WTC11 (cell line): ENCODE data around the gene STH. TPM values are rescaled to one million over a fixed set of nuclear protein-coding genes. Genes with fewer than 3 reads are reported as not detected.

ENCODE experiments used
- ATAC-seq: fragments of 200-7000 bp; cut with Tn5 transposase; 2 replicates; pipeline ENCODE4 v1.10.0; 2021; ENCODE audit warnings: mild to moderate bottlenecking, moderate library complexity
- CTCF ChIA-PET: fragments of 300-600 bp; sonication (Branson Sonifier 250); formaldehyde crosslinking; loops from one replicate; lab custom pipeline; 2021; ENCODE audit warnings: antibody characterized with exemption; lab: Charles Lee
- POLR2A ChIA-PET: fragments of 350-600 bp; sonication (Branson Sonifier 250); formaldehyde crosslinking; loops from one replicate; lab custom pipeline; 2021; ENCODE audit warnings: antibody characterized with exemption; lab: Charles Lee
- DNase-seq: peaks from one replicate; pipeline ENCODE4 v3.0.0; 2021; ENCODE audit warnings: low spot score
- H3K27ac Mint-ChIP-seq: 2 replicates; pipeline ENCODE4 v1.8.0; 2021; ENCODE audit warnings: mixed read lengths
- H3K27me3 Mint-ChIP-seq: 2 replicates; pipeline ENCODE4 v1.8.0; 2021; ENCODE audit warnings: low read depth, mild to moderate bottlenecking, moderate library complexity, mixed read lengths
- H3K36me3 Mint-ChIP-seq: 2 replicates; pipeline ENCODE4 v1.8.0; 2021; ENCODE audit warnings: mixed read lengths
- H3K4me1 Mint-ChIP-seq: 2 replicates; pipeline ENCODE4 v1.8.0; 2022; ENCODE audit warnings: mixed read lengths
- H3K4me3 Mint-ChIP-seq: 2 replicates; pipeline ENCODE4 v1.8.0; 2021; ENCODE audit warnings: mild to moderate bottlenecking, moderate library complexity, mixed read lengths
- H3K9me3 Mint-ChIP-seq: 2 replicates; pipeline ENCODE4 v1.8.0; 2021; ENCODE audit warnings: mixed read lengths
- AFF4 ChIP-seq: sonication (generic); formaldehyde crosslinking; IDR thresholded peaks from 2 replicates; pipeline ENCODE4 v1.8.1; 2023; ENCODE audit warnings: mild to moderate bottlenecking, missing genetic modification reagents, borderline replicate concordance
- ATF1 ChIP-seq: sonication (generic); formaldehyde crosslinking; IDR thresholded peaks from 2 replicates; pipeline ENCODE4 v1.8.1; 2023; ENCODE audit warnings: mild to moderate bottlenecking, moderate library complexity, missing genetic modification reagents
- ATF3 ChIP-seq: sonication (generic); formaldehyde crosslinking; conservative IDR thresholded peaks from 2 replicates; pipeline ENCODE4 v1.8.1; 2022; ENCODE audit warnings: mild to moderate bottlenecking, missing genetic modification reagents
- CBFB ChIP-seq: sonication (generic); formaldehyde crosslinking; IDR thresholded peaks from 2 replicates; pipeline ENCODE4 v1.8.1; 2022; ENCODE audit warnings: mild to moderate bottlenecking, low read depth, missing genetic modification reagents
- CREB1 ChIP-seq: sonication (generic); formaldehyde crosslinking; IDR thresholded peaks from 2 replicates; pipeline ENCODE4 v1.8.0; 2023; ENCODE audit warnings: mild to moderate bottlenecking, missing genetic modification reagents
- CTCF ChIP-seq: fragments of 200-600 bp; IDR thresholded peaks from 2 replicates; pipeline ENCODE4 v1.8.0; 2022; ENCODE audit warnings: antibody characterized with exemption
- ETV6 ChIP-seq: sonication (generic); formaldehyde crosslinking; IDR thresholded peaks from 2 replicates; pipeline ENCODE4 v1.8.1; 2022; ENCODE audit warnings: mild to moderate bottlenecking, missing genetic modification reagents
- FOXK1 ChIP-seq: sonication (generic); formaldehyde crosslinking; IDR thresholded peaks from 2 replicates; pipeline ENCODE4 v1.8.0; 2022; ENCODE audit warnings: mild to moderate bottlenecking, moderate library complexity, missing genetic modification reagents
- FOXP1 ChIP-seq: sonication (generic); formaldehyde crosslinking; IDR thresholded peaks from 2 replicates; pipeline ENCODE4 v1.8.0; 2022; ENCODE audit warnings: missing genetic modification reagents, mild to moderate bottlenecking, moderate library complexity, borderline replicate concordance
- GRHL2 ChIP-seq: fragments of 250-450 bp; sonication (Bioruptor Pico); IDR thresholded peaks from 2 replicates; pipeline ENCODE4 v1.8.0; 2022; ENCODE audit warnings: mild to moderate bottlenecking, moderate library complexity; ENCODE audit not compliant: insufficient replicate concordance, severe bottlenecking
- GTF2I ChIP-seq: fragments of 250-450 bp; sonication (Bioruptor Pico); conservative IDR thresholded peaks from 2 replicates; pipeline ENCODE4 v1.4.0; 2021; ENCODE audit warnings: mild to moderate bottlenecking
- IRF1 ChIP-seq: sonication (generic); formaldehyde crosslinking; IDR thresholded peaks from 2 replicates; pipeline ENCODE4 v1.8.0; 2023; ENCODE audit warnings: missing genetic modification reagents
- IRF2 ChIP-seq: sonication (generic); formaldehyde crosslinking; IDR thresholded peaks from 2 replicates; pipeline ENCODE4 v1.8.0; 2022; ENCODE audit warnings: low read depth, missing genetic modification reagents, borderline replicate concordance
- JAZF1 ChIP-seq: fragments of 250-450 bp; sonication (Bioruptor Pico); IDR thresholded peaks from 2 replicates; pipeline ENCODE4 v1.9.0; 2021; ENCODE audit warnings: moderate library complexity, mild to moderate bottlenecking, inconsistent platforms
- MLX ChIP-seq: sonication (generic); formaldehyde crosslinking; IDR thresholded peaks from 2 replicates; pipeline ENCODE4 v1.8.1; 2023; ENCODE audit warnings: mild to moderate bottlenecking, missing genetic modification reagents, moderate library complexity
- MYBL2 ChIP-seq: sonication (generic); formaldehyde crosslinking; IDR thresholded peaks from 2 replicates; pipeline ENCODE4 v1.8.1; 2023; ENCODE audit warnings: mild to moderate bottlenecking, moderate library complexity, missing genetic modification reagents
- OVOL2 ChIP-seq: fragments of 250-450 bp; sonication (Bioruptor Pico); IDR thresholded peaks from 2 replicates; pipeline ENCODE4 v1.9.0; 2021; ENCODE audit warnings: mild to moderate bottlenecking, borderline replicate concordance
- RELA ChIP-seq: sonication (generic); formaldehyde crosslinking; IDR thresholded peaks from 2 replicates; pipeline ENCODE4 v1.8.1; 2022; ENCODE audit warnings: missing genetic modification reagents, mild to moderate bottlenecking, borderline replicate concordance
- ZNF232 ChIP-seq: sonication (generic); formaldehyde crosslinking; IDR thresholded peaks from 2 replicates; pipeline ENCODE4 v1.8.0; 2022; ENCODE audit warnings: mild to moderate bottlenecking, missing genetic modification reagents
- ZNF281 ChIP-seq: sonication (generic); formaldehyde crosslinking; IDR thresholded peaks from 2 replicates; pipeline ENCODE4 v1.8.0; 2023; ENCODE audit warnings: mild to moderate bottlenecking, missing genetic modification reagents
- ZNF317 ChIP-seq: sonication (generic); formaldehyde crosslinking; IDR thresholded peaks from 2 replicates; pipeline ENCODE4 v1.8.1; 2023; ENCODE audit warnings: low read depth, mild to moderate bottlenecking, moderate library complexity, missing genetic modification reagents, borderline replicate concordance
- ZNF396 ChIP-seq: fragments of 250-450 bp; sonication (Bioruptor Pico); IDR thresholded peaks from 2 replicates; pipeline ENCODE4 v1.8.0; 2021; ENCODE audit warnings: mild to moderate bottlenecking, moderate library complexity, borderline replicate concordance
- ZNF416 ChIP-seq: fragments of 250-450 bp; sonication (Bioruptor Pico); IDR thresholded peaks from 2 replicates; pipeline ENCODE4 v1.9.0; 2021; ENCODE audit warnings: mild to moderate bottlenecking, inconsistent platforms
- total RNA-seq: library from RNA; stranded (reverse); gene quantifications from 3 replicates; pipeline ENCODE4 v1.2.3, GENCODE V29; 2021

The STH gene
- total RNA-seq, 1 experiment from 2014 or later: not detected

- TF ChIP-seq JAZF1 (CRISPR knock-in tag) (no peak), GTF2I (CRISPR knock-in tag) (no peak), IRF2 (no peak), FOXK1 (CRISPR knock-in tag) (no peak), OVOL2 (no peak), MYBL2 (CRISPR knock-in tag) (no peak), ZNF416 (no peak), MLX (no peak), ETV6 (CRISPR knock-in tag) (no peak), ATF1 (CRISPR knock-in tag) (no peak), GRHL2 (CRISPR knock-in tag) (no peak), ZNF232 (CRISPR knock-in tag) (no peak)
These were observed 49.2 kb upstream of the STH start (continued) for GRCh38 chr17:45949755-45950320.

GRCh38 chr17:45950888-45951287 is 48.2 kb upstream of the STH start:
- no peak for DNase-seq
- ChIA-PET CTCF (interaction anchor here (1.0 to 1.5 kb wide), 2 partner anchors 21 to 334 kb away, joined by 4 to 8 read pairs; no protein-coding TSS in a partner anchor), POLR2A (no interaction called here)
- no peaks in the 10 kb centered on the region for H3K9me3 Mint-ChIP-seq
- ATAC-seq: no peak
- H3K36me3 Mint-ChIP-seq: no peaks in the 10 kb centered on the region
- no peak overlapping the region for H3K4me3 Mint-ChIP-seq
- H3K27ac Mint-ChIP-seq: no peak overlapping the region
- peaks cover 19% of the 10 kb centered on the region for H3K27me3 Mint-ChIP-seq
- peaks cover 14% of the 10 kb centered on the region for H3K4me1 Mint-ChIP-seq
- no peak for TF ChIP-seq CBFB
- TF ChIP-seq ZNF281: no peak
- no peak for TF ChIP-seq FOXP1 (CRISPR knock-in tag)
- no peak for TF ChIP-seq ATF3 (CRISPR knock-in tag)
- TF ChIP-seq RELA (CRISPR knock-in tag): no peak
- TF ChIP-seq CREB1: no peak
- TF ChIP-seq IRF1 (CRISPR knock-in tag): no peak
- TF ChIP-seq AFF4: no peak
- TF ChIP-seq ZNF396 (CRISPR knock-in tag): no peak
- no peak for TF ChIP-seq CTCF
- TF ChIP-seq ZNF317 (CRISPR knock-in tag): no peak
